IPS-NIHi11 (cell line): ENCODE measurements around the gene NTHL1.

ENCODE experiments used
- DNase-seq: peaks from one replicate; pipeline ENCODE4 v3.0.0; 2012; ENCODE audit warnings: mixed read lengths, low spot score

Gene NTHL1

DNA sequence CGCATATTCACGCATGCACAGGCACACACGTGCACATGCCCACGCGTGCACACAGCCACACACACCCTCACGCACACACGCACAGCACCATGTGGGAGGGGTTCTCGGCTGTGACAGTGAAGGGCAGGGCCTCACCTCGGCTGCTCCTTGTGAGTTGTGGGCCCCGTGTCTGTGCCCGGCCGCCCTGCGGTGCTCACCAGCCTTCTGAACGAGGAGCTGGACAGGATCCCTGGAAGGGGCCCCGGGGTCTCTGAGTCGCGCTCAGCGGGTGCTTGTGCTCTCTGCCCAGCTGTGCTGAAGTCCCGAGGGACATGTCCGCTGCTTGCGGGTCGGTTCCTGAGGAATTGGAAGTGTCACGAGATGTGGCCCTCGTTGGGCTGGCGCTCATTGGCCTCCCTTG lies 16.2 kb upstream of the NTHL1 start:
- DNase-seq, result no peak

DNA sequence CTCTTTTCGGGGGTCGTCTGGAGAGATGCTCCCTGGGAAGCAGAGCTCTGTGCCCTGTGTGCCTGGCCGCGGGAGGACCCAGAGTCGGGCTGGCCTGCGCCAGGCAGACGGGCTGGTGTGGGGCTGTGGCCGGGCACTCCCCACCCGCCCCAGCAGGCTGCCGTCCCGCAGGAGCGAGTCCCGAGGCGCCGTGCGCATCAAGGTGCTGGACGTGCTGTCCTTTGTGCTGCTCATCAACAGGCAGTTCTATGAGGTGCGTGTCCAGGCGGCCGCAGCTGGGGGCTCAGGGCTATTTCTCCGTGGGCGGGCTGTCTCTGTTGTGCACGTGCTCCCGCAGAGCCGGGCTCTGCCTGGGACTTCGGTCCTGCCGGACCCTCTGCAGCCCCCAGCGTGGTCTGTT lies 15.2 kb upstream of the NTHL1 start:
- DNase-seq, result no peak

DNA sequence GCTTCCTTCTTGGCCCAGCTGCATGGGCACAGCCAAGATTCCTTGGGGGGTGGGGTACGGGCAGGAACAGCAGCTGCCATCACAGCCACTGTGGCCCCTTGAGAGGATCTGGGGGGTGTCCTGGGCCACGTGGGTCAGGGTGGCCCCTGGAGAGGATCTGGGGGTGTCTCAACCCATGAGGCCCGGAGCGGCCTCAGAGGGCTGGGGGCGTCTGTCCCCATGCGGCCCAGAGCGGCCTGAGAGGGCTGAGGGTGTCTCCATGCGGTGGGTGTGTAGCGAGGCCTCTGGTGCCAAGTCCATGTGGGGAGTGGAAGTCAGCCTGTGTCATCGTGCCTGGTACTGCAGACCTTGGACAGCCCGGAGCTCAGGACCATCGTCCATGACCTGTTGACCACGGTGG lies 13.9 kb upstream of the NTHL1 start:
- DNase-seq, result no peak

DNA sequence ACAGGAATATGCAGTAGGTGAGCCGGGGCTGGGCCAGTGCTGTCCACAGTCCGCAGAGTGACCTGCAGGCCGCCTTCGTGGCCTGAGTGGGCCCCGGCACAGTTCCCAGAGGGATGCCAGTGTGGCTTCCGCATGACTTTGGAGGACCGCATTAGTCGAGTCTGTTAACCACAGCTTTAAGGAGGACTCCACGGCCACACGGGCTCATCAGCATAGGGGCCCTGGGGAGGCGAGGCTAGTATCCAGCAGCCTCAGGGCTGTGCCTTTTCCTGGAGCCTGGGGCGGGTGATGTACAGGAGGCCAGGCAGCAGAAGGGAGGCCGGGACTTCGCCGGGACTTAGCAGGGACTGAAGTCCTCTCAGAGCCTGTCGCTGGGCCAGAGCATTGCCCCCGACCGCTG lies 13.4 kb upstream of the NTHL1 start:
- DNase-seq, result no peak

DNA sequence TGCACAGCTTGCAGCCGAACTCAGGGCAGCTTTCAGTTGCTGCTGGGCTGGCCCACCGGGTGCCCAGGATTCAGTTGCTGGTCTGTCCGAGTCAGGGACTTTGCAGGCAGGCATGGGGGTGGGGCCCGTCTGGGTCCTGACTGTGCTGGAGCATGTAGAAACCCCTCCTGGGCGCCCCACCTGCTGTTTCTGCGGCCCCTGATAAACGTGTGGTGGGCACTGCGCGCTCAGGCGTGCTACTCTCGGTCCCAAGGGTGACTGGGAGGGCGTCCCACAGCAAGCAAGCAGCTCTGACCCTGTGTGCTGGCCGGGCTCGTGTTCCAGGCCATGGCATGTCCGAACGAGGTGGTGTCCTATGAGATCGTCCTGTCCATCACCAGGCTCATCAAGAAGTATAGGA lies 12.7 kb upstream of the NTHL1 start:
- no peak for DNase-seq

DNA sequence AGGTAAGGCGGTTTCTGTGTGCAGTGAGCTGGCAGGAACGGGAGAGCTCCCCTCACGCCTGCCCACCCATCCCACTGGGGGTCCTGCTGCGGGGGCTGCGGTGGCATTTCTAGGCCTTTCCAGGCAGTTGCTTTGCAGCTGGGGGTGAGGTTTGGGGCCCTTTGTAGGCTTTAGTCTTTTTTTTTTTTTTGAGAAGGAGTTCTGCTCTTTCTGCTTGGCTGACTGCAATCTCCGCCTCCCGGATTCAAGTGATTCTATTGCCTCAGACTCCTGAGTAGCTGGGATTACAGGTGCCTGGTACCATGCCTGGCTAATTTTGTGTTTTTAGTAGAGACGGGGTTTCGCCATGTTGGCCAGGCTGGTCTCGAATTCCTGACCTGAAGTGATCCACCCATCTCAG lies 11.2 kb upstream of the NTHL1 start:
- no peak for DNase-seq

DNA sequence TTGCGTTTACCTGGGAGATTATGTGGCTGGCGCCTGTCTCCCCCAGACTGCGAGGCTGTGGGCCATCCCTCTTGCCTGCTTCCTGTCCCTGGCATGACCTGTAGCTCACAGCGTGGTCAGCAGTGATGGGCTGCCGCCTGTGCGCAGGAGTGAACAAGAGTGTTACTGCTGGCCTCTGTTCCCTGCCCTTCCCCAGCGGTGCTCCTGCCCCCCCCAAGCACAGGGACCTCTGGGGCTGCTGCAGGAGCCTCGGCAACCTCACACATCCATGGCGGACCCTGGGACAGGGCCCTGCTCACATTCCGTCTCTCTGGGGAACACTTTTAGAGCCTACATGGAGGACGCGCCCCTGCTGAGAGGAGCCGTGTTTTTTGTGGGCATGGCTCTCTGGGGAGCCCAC lies 10.8 kb upstream of the NTHL1 start:
- no peak for DNase-seq

DNA sequence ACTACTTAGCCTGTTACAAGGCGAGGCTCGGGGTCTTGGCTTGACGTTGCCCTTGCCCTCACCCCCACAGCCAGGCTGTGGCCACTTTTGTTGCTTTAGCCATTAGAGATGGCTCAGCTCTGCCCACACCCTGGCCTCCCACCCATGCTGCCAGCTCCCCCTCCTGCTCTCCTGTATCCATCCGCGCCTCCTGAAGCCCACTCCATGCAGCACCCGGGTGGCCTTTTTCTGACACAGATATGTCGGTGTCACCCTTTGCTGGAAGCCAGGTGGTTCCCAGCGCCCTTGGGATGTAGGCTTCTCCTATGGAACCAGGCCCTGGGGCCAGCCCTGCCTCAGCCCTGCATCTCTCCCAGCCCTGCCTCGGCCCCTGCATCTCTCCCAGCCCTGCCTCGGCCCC lies 9.8 kb upstream of the NTHL1 start:
- no peak for DNase-seq

DNA sequence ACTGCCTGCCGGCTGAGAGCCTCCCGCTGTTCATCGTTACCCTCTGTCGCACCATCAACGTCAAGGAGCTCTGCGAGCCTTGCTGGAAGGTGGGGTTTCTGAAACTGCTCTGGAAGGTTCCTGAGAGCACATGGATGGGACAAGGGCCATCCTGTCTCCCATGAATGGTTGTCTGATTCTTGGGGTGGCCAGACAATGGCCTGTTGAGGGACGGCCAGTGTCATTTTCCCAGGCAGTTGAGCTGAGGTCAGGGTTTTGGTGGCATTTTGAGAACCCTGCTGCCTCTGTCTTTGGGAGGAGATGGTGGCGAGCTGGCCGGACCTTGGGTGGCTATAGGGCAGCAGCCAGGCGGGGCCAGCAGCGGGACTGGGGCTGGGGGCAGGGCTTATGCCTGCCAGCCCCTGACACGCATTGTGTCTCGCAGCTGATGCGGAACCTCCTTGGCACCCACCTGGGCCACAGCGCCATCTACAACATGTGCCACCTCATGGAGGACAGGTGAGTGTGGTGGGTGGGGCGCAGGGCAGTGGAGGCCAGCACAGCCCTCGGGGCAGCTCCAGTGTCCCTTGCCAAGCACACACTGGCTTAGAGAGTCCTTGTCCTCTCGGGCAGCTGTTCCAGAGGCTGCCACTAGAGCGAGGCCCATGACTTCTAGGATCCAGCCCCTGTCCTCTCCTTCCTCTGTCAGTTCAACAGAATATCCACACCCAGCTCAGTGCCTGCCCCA lies 9.2 kb upstream of the NTHL1 start:
- DNase-seq, result peak; percentile 63

DNA sequence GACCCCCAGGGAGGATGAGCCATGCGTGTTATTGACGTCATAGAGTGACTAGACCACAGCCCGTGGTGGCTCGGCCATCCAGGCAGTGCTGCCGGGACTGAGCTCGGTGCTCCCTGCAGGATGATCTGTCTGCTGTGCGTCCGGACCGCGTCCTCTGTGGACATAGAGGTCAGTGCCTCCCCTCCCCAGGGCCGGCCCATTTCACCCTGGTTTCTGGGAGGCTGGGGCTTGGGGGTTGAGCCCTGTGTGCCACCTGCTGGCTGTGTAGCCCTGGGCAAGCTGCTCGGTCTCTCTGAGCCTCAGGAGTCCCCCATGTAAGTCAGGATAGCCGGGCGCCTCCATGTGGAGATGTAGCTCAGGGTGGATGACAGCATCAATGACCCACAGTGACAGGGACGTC lies 8.4 kb upstream of the NTHL1 start:
- no peak for DNase-seq

DNA sequence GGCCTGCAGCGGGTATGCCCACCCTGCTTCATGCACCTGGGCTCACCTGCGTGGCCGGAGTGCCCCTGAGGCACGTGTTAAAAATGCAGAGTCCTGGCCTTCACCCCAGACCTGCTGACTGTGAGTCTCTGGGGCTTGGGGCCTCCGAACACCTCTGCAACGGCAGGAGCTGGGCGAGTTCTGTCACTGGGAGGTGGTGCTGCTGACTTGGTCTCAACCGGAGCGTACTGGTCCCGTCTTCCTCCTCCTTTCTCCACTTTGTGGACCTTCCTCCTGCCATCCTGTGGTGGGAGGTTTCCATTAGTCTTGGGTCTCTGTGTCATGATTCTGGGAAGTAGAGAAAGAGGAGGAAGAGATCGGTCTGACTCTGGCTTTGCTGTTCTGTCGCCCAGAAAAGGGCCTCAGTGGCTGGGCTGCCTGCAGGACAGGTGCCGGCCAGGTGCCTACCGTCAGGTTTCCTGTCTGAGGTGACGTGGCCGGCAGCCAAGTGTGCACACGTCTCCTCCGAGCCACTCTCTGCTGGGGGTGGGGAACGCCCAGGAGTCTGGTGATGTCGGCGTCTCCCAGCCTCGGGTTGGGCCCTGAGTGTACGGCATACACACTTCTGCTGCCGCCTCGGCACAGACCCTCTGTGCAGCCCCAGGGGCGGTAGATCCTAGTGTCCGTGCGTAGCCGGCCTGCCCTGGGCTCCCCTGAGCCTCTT lies 7.1 kb upstream of the NTHL1 start:
- no peak for DNase-seq

DNA sequence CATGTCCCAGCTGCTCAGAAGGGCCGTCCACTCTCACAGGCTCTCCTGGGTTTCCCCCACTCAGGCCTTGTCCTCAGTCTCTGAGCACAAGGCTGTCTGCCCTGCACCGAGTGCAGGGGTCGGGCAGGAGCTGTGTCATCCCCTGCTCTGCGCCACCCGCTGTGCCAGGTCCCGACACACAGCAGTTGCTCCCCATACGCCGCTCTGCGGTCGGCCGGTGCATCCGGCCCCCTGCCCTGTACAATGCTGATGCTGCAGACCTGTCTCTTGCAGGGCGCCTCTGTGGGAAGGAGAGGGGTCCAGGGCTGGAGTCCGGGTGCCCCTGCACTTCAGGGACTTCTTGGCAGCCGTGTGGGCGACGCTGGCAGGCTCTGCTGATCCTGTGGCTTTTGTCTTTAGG lies 6.3 kb upstream of the NTHL1 start:
- DNase-seq, result no peak

DNA sequence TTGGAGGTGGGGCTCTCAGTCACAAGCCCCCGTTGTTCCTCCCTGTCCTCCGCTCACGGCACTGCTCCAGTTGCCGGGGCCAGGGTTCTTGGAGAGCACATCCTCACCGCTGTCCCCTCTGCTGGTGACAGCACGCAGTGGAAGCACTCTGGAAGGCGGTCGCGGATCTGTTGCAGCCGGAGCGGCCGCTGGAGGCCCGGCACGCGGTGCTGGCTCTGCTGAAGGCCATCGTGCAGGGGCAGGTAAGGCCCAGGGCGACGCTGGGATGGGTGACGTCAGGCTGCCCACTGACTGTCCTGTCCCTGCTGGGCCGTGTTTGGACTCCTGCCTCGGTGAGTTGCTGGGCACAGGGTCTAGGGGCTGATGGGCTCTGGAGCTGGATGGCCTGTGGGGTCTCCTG lies 5.6 kb upstream of the NTHL1 start:
- DNase-seq, result no peak

DNA sequence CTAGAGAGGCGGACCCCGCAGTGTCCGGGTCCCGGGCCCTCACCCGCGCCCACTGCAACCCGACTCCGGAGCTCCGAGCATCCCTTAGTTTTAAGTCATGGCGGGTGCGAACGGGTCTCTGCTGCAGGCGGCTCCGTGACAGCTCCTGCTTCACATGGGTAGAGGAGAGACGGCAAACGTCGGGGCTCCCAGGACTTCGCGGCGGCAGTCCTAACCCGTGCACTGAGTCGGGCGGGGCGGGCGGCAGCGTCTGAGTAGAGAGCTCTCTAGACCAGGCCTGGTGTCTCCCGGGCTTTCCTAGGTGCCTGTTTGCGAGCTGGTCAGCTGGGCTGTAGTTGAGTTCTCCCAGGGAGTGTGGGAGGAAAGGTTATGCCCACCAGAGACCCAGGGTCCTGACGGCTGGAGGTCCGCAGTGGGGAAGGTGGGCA lies 496 bp upstream of the NTHL1 start:
- no peak for DNase-seq

DNA sequence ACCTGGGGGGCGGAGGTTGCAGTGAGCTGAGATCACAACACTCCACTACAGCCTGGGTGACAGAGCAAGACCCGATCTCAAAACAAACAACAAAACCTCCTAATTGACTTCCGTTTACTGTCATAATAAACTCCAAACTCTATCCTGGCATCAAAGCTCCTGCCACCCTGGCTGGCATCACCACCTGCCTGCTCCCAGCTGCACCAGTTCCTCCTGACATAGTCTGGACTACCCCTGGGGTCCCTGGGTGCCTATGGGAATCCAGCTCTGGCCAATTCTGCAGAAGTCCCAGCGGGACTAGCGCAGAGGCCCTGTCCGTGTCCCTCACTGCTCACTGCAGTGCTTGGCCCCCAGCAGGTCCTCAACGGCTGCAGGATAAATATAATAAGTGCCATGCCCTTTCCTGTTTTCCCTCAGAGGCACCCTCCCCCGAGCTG lies 723 bp downstream of the NTHL1 start:
- no peak for DNase-seq

DNA sequence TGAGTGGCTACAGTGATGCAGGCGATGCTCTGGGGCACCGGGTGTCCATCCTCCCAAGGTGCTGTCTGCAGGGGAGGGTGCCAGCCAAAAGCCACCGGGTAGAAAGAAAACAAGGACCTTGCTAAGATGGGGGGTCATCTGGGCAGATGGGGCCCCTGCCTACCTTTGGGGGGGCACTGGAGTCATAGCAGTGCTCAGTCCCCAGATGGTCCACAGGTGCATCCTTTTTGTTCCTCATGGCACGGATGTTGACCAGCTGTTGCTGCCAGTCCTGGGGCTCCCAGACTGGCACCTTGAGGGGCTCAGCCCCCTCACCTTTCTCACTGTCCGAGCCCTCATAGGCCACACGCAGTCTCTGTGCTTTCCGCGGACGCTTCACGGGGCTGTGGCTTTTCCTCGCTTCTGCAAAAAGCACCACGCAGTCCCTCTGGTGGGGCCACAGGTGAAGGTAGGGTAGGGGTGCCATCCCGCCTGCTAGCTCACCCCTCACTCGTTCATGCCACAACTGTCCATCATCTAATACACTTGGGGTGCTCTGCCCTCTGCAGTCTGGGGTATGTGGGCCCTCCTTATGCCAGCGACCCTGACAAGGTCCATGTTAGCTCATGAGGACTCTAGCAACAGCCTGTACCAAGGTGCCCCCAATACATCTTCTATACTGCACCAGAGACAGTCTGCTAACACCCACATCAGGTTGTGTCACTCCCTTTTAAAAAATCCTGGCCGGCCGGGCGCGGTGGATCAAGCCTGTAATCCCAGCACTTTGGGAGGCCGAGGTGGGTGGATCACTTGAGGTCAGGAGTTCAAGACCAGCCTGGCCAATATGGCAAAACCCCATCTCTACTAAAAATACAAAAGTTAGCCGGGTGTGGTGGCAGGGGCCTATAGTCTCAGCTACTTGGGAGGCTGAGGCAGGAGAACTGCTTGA lies 1.4 kb downstream of the NTHL1 start:
- no peak for DNase-seq

DNA sequence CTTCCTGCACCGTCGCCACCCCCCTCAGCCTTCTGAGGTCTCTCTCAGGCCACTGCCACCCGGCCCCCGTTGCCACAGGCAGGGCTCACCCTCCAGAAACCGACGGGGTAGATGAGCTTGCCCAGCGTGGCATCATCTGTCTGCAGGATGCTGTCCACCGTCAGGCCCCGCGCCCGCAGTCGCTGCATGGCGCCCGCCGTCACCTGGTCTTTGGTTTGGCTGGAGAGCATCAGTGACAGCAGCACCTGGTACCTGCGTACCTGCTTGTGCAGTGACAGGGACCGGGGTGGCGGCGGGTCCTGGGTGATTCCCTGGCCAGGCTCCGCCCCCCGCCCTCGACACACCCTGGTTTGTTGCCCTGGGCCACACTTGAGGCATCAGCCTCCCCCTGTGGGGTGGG lies 3.1 kb downstream of the NTHL1 start:
- DNase-seq, result no peak

DNA sequence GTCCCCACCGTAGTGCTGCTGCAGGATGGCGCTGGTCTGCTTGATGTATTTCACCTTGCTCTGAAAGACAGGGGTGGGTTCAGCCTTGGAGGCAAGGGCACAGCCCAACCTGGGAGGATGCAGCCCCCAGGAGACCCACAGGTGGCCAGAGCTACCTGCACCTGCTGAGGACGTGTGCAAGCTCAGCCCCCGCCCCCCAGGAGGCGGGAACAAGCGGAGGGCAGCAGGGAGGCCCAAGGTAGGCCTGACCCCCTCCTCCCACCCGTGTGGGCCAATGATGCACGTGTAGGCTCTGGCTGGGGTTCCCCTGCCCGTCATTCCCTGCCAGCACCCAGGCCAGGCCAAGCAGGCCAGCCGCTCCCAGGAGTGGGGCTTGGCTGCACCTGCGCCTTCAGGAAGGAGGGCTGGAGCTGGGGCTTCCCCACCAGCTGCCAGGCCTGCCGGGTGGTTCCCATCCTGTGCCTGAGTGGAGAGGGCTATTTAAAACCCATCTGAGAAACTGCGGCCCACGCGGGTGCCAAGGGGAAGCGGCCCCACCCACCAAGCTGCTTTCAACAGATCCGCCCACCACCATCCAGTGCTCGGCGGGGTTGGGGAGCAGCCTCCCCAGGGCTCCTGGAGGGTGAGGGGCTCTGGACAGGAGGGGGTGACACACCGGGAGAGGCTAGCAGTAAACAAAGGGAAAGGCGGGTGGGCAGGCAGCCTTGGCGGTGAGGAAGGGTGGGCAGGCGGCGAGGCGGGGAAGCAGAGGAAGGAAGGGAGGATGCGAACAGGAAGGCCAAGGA lies 3.8 kb downstream of the NTHL1 start:
- no peak for DNase-seq

DNA sequence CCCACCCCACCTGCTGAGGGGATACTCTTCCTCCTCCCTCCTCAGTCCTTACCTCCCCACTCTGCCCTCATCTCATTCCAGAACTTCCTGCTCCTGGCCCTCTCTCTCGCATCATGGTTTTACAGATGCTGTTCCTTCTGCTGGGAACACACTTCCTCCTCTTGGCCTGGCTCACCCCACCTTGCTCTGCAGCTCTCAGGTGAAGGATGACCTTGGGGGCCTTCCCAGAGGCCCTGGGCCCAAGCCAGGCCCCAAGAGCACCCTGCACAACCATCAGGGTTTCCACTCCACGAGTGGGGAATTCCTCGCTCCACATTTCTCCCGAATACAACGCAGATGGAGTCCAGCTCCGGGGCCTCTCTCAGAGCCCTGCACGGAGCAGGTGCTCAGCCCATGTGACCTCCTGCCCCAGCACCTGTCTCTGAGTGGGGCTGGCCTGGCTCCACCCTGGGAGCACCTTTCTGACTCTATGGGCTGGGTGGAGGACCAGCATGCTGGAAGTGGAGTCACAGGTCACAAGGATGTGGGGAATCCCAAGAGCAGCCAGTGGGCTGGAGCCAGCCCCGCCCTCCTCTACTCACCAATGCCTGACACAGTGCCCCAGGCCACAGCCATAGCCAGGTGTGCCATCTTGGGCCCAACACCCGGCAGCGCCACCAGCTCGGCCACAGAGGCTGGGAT lies 4.5 kb downstream of the NTHL1 start:
- no peak for DNase-seq

DNA sequence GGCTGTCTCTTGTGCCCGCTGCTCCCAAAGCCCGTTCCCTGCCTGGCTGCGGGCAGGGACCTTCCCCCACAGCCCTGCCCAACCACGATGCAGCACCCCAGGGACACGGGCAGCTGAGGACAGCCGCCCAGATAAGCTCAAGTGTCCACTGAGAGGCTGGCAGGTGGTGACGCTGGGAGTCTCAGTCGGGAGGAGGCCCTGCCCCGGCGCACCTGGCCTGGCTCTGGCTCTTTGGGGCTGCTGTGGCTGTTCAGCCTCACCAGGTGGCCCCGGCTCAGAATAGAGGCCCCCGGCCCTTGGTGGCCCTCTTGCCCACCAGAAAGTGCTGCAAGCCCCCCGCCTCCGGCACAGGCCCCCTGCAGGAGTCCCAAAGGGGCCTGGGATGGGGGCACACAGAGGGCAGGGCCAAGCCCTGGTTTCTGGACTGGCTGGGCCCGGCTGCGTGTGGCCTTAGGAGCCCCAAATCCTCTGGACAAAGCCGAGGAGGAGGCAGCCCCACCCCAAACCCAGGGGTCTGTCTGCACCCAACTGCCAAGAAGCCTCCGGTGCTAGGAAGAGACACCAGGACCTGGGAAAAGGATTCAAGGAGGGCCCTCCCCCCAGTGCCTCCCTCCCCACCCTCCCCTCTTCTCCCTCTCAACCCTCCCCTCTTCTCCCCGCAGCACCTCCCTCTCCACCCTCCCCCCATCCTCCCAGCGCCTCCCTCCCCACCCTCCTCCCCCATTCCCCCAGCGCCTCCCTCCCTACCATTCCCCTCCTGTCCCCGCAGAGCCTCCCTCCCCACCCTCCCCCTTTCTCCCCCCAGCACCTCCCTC lies 5.3 kb downstream of the NTHL1 start:
- DNase-seq, result no peak
